PFSK-1 (cell line): ENCODE measurements around the gene VSIG10.

ENCODE experiments used
- POLR2AphosphoS5 ChIP-seq: IDR thresholded peaks from 2 replicates; pipeline ENCODE4 v1.6.1; 2012; ENCODE audit warnings: low read depth, mild to moderate bottlenecking, control low read depth, low read length, moderate library complexity
- SIN3A ChIP-seq: IDR thresholded peaks from 2 replicates; pipeline ENCODE4 v1.6.1; 2012; ENCODE audit warnings: mild to moderate bottlenecking, low read length, moderate library complexity, borderline replicate concordance; ENCODE audit not compliant: insufficient read depth
- TF ChIP-seq, protein P1 (sequence below), 2 experiments: IDR thresholded peaks; 2 replicates each; pipeline versions ENCODE4 v1.6.1 to v1.8.0; 2011 to 2012; ENCODE audit warnings: low read depth in 2 of 2, low read length in 2 of 2, control low read depth in 1 of 2, inconsistent platforms in 1 of 2, mild to moderate bottlenecking in 1 of 2, moderate library complexity in 1 of 2; ENCODE audit not compliant: insufficient read depth in 1 of 2

DNA sequence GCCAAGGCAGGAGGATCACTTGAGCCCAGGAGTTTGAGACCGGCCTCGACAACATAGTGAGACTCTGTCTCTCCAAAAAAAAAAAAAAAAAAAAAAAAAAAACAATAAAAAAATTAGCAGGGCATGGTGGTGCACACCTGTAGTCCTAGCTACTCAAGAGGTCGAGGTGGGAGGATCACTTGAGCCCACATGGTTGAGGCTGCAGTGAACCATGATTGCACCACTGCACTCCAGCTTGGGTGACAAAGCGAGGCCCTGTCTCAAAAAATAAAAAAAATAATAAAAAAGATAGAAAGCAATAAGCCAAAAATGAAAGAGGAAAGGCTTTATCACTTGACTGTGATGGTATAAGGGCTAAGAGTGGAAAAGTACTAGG lies 21.9 kb upstream of the VSIG10 start:
- TF ChIP-seq POLR2AphosphoS5 (no peak), SIN3A (no peak)
- TF ChIP-seq, protein P1, sequence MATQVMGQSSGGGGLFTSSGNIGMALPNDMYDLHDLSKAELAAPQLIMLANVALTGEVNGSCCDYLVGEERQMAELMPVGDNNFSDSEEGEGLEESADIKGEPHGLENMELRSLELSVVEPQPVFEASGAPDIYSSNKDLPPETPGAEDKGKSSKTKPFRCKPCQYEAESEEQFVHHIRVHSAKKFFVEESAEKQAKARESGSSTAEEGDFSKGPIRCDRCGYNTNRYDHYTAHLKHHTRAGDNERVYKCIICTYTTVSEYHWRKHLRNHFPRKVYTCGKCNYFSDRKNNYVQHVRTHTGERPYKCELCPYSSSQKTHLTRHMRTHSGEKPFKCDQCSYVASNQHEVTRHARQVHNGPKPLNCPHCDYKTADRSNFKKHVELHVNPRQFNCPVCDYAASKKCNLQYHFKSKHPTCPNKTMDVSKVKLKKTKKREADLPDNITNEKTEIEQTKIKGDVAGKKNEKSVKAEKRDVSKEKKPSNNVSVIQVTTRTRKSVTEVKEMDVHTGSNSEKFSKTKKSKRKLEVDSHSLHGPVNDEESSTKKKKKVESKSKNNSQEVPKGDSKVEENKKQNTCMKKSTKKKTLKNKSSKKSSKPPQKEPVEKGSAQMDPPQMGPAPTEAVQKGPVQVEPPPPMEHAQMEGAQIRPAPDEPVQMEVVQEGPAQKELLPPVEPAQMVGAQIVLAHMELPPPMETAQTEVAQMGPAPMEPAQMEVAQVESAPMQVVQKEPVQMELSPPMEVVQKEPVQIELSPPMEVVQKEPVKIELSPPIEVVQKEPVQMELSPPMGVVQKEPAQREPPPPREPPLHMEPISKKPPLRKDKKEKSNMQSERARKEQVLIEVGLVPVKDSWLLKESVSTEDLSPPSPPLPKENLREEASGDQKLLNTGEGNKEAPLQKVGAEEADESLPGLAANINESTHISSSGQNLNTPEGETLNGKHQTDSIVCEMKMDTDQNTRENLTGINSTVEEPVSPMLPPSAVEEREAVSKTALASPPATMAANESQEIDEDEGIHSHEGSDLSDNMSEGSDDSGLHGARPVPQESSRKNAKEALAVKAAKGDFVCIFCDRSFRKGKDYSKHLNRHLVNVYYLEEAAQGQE (IDR thresholded peaks at IDR 0.05; ENCODE audit: insufficient read depth in 1 of 2, low read depth in 2 of 2, low read length in 2 of 2) = no peak
